ENCODE data around the gene ADAMTSL1.

The ADAMTSL1 gene

DNA sequence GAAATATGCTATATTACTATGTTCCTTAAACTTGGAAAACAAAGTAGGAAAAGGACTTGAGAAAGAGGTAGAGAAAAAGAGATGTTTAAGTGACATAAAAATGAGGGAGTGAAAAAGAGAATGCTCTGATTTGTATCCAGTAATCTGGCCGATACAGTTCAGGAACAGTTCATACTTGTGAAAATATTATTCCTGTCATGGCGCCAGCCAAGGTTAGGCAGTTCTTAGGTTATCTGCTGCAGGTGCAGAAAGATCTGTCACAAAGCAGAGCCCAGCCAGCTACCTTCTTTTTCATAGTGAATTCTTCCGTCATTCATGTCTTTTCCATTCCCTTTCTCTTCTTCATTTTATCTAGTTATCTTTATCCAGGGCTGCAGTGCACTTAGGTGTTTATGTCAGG is 256.3 kb downstream of the ADAMTSL1 start:
- no peak for DNase-seq

DNA sequence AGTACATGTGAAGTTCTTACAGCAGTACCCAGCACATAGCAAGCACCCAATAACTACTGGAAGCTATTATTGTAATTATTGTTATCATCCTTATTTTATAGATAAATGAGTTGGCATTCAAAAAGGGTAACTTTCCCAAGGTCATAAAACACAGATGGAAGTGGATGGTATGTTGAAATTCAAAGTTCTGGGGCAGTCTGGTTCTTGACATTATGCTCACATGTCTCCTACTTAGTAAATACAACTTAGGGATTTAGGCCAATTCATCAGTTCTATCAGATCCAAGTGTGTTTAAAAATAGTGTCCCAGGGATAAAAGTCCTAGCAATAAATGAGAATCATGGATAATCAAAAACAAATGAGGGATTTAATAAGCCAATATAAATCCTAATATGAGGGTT is 265.2 kb downstream of the ADAMTSL1 start:
- DNase-seq: no peak

DNA sequence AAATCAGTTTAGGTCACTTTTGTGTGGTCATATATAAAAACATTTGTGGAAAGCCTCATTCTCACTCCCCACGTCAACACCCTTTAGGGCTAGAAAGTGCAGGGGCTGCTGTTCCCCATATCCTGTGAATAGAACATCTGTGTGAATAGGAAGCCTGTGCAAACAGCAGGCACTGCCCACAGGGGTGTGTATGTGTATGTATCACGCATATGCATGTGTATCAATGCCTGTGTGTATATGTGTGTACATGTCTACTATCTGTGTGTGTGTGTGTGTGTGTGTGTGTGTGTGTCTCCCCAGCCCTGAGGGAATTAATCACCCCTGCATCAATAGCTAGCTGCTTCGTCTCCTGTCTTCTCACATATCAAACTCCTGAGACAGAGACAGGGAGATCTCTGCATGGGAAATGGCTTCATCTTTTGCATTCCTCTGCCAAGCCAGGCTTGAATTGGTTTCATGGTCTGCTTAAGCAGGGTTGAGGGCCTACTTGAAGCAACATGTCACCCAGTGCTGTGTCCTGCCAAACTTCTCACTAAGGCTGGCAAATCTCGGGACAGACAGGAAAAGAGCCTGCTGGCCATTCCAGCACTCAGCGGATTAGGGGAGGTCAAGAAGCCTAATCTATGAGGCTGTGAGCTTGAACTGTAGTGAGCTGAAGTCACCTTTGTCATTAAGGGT is 265.8 kb downstream of the ADAMTSL1 start:
- no peak for DNase-seq

DNA sequence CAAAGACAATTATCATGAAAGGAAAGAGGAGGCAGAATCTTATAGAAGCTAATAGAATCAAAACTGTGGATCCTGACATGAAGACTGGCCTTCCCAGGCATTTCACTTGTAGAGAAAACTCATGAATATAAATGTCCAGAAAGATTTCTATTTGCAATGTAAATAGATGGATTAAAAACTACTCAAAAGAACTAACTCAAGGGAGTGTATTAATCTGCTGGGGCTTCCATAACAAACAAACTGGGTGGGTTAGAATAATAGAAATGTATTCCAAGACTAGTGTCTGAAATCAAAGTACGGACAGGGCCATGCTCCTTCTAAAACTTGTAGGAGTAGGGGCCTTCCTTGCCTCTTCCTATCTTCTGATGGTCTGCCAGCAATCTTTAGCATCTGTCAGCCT is 267.4 kb downstream of the ADAMTSL1 start:
- DNase-seq: no peak

DNA sequence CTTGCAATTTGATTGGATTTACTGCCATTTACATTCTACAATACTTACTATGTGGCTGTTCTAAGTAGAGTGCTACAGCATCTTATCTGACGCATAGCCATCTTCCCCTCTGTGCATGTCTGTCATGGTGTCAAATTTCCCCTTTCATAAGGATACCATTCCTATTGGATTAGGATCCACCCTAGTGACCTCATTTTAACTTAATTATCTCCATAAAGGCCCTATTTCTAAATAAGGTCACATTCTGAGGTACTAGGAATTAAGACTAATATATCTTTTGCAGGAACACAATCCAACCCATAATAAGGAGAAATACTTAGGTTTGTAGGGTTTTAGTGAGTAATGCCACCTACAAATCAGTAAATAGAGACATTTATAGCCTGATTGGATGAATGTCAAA is 268.0 kb downstream of the ADAMTSL1 start:
- no peak for DNase-seq

DNA sequence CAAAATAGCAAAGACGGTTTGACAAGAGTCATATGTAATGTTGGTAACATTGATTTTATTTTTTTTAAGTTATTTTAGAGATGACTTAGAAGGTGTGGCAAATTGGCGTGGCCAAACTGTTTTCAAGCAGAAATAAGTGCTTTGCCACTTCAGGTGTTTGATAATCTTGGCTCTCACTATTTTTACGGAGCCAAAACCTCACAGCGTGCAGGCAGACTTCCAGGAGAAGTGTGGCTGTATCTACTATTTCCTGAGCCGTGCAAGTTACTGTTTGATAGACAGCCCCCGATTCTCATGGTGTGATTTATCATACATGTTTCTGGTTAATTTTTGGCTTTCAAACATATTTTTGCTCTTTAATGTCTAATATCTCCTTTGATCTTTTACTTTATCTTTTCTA is 269.5 kb downstream of the ADAMTSL1 start:
- DNase-seq: no peak

DNA sequence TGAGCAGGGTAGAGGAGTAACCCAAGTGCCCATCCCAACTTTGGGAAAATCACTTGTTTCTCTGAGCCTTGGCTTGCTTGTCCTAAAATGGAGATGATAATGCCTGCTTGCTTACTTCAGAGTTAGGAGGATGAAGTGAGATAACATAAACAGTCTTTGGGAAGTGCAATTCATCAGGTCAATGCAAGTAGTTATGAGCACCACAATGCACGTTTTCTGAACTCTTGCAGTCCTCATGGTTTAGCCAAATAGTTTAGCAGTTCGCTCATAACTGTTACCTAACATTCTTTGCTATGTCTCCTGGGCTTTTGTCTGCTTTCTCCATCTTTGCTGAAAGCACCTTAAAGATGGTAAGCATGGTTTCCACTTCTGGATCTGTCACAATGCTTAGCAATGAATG is 270.0 kb downstream of the ADAMTSL1 start:
- no peak for DNase-seq

DNA sequence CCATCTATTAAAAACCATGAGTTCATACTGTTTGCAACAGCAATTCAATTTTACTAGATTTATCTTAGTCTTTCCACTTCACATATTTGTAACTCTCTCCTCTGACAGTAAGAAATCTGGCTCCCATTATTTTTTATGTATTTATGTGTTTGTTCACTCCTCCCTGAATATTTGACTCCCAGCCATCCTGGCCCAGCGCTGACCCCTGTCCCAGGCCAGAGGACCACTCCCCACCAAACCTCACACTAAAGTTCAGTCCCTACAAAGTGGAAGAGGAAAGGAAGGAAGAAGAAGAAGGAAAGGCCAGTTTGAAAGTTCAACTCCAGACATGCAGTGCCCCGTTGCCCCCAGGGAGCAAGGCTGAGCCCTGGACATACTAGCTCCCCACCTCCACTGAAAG is 271.8 kb downstream of the ADAMTSL1 start:
- DNase-seq: no peak

DNA sequence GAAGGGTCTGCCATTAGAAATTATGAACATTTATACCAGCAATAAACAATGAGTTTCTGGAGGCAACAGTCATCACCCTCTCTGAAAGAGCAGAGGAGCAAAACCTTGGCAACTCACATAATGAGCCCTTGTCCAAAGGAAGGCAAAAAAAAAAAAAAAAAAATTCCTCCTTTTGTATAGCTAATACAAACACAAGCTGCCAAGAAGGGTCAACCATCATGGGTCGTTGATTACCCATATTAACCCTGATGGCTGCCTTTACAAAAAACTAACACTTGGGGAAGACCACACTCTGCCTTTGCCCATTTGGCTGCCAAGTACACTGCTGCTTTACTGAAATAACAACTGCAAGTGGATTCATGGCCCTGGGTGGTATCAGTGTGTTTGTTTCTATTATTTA is 272.7 kb downstream of the ADAMTSL1 start:
- peak in 20 of 58 donors; percentile 2 to 45 (median 10) for DNase-seq

DNA sequence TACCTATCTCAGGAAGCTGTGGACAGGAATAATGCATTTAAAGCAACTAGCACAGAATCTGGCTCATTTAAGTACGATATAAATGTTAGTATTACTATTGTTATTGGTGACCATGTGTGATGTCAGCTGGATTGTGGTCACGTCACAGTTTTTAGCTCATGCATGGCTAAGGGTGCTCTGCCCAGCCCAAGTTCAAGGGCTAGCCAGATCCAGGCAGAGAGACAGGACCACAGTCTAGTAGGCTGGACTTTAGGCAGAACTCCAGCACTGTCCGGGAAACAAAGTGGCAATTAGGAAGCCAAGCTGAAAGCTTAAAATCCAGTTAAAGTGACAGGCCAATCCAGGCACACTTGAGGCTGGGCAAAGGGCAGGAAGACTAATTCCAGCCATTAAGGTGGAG is 273.6 kb downstream of the ADAMTSL1 start:
- DNase-seq: peak in 27 of 58 donors; percentile 2 to 62 (median 12)

DNA sequence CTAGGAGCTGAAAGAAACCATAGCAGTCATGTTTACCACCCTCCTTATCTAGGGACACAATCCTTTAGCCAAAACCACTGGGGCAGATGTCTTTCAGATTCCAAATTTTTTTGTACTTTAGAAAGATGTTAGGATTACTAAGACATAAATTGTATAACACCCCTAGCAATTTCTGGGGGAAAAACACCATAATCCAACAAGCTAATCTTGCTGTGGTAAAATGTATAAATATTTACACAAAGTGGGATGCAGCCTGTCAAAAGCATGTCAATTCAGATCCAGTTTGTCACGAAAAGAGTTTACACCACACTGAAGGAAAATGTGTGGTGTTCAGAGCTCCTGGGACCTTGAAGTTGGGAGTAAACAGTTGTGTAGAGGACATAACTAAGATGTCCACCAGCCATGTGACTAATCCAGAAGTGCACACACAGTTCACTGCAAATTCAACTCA is 274.3 kb downstream of the ADAMTSL1 start:
- DNase-seq: no peak

DNA sequence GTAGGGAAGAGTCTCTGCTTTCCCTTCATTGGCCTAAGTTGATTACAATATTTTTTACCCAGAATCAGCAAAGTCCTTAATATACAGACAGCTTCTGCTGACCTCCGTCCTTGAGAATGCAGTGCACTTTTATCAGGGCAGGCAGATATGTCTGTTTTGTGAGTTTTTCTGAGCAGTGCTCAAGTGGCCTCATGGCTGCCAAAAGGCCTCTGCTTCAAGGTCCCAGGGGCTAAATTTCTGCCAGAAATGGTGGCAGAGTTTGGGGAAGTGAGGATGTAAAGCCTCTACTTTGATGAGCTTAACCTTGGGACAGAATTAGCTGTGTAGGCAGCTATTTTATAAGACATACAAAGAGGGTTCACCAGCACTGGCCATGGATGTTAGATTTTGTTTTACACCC is 275.8 kb downstream of the ADAMTSL1 start:
- DNase-seq: no peak

DNA sequence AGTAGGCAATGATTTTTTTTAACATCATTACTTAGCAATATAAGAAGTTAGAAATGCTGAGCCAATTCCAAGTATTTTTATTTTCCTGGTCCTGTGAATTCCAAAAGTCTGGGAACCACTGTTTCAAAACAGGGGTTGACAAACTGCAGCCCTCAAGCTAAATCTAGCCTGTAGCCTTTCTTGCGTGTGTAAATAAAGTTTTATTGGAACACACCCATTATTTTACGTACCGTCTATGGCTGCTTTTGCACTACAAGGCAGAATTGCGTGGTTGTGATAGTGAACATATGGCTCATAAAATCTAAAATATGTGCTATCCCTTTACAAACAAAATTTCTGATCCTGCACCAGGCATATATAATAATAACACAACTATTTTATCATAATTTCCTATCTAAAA is 280.0 kb downstream of the ADAMTSL1 start:
- DNase-seq: no peak

DNA sequence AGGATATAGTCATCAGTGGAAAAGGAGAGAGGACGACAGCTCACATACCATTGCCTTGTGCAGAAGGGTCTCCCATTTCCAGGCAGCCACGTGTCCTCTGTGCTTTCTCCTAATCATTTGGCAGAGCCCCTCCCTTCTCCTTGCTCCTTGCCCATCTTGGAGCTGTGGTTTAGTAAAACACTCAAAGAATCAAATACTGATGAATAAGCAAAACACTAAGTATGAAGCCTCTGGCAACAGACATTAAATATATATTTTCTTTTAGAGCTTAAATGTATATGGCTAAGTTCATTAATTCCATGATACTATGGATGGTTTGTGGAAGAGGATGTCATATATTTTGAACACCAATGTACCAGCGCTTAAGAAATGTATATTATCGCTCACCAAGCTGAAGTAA is 280.6 kb downstream of the ADAMTSL1 start:
- no peak for DNase-seq

DNA sequence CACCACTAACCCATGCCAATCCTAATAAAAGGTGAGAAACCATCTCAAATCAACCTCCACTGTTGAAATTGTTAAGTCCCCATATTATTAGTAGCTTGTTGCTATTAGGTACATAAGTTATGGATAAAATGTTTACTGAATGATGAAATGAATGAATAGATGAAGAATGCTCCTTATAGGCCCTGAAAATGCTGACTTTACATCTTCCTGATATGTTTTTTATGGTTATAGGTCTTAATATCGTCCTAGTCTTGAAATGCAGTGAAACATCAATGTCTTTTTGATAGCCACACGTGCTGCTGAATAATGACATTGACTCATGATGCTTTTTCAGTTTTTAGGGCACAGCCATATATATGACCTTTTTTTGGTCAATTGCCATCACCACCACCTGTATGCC is 281.3 kb downstream of the ADAMTSL1 start:
- no peak for DNase-seq

DNA sequence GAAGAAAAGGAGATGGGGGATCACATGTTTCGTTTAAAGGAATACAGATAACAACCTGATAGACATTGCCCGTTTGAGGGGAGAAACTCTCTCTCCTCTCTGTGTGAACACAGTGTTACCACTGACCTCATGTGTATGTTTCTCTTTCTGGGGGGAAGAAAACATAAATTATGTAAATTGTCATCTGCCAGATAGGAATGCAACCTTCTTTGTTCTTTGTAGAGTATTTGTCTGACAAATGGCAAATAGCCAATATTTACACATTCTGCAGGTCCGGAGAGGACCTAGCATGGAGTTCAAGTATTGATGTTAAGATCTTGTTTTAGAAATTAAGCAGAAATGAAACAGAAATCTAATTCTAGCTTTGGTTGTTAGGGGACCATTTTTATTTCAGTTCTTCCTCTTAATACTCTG is 282.8 kb downstream of the ADAMTSL1 start:
- no peak for DNase-seq

DNA sequence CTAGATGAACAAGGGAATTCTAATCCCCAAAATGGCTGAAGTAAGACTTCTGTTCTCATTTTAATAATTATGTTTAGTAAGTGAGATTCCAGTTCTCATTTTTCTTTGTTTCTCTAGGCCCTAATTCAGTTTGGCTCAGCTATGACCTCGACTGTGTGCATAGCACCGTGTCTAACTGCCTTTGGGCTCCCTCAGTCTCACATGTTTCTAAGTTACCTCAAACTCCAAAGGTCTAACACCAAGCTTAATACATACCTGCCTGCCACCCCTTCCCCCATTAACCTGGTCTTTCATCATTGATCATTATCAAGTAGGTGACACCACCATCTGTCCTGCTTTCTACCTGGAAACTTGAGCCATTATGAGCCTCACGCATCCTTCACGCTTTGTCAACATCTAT is 285.9 kb downstream of the ADAMTSL1 start:
- no peak for DNase-seq

DNA sequence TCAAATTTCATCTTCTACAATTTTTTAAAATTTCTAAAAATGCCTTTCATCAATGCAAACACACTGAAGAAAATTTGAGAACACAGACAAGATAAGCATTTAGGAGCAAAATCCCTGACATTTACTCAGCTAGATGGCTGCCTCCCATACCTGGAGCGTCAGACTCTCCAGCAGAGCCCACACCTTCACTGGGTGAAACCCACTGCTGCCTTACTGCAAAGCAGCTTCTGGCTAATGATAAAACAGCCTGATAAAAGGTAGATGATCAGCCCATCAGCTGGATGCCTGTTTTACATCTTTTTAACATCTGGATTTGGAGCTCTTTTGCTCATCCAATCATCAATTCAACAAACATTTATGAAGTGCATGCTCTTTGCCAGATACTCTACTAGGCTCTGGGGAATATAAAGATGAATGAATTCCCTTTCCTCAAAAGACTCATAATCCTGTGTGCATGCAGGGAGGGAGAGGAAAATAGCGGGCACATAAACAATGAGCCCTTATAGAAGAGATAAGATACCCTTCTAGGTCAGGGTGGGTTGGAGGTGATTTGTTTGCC is 287.9 kb downstream of the ADAMTSL1 start:
- no peak for DNase-seq

DNA sequence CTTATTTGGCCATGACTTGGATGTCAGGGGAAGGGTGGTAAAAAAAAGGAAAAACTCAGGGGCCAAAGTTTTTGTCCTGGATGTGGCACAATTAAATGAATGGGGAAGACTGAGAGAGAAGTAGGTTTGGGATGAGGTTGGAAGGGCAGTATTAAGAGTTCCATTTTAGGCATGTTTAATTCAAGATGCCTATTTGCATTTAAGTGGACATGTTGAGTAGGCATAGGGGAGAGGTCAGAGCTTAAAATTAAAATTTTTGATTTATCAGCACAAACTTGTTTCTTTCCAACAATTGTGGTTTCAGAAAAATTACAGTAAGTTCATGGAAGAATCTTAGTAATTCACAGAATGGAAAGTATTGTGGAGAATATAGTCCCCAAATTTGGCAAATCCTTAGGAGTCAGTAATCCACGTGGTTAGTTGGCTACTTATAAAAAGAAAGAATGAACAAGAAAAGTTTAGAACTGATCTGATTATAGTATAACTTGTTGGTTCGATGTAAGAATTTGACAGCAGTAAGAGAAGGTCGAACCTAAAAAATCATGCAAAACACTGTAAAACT is 293.1 kb downstream of the ADAMTSL1 start:
- DNase-seq: no peak

DNA sequence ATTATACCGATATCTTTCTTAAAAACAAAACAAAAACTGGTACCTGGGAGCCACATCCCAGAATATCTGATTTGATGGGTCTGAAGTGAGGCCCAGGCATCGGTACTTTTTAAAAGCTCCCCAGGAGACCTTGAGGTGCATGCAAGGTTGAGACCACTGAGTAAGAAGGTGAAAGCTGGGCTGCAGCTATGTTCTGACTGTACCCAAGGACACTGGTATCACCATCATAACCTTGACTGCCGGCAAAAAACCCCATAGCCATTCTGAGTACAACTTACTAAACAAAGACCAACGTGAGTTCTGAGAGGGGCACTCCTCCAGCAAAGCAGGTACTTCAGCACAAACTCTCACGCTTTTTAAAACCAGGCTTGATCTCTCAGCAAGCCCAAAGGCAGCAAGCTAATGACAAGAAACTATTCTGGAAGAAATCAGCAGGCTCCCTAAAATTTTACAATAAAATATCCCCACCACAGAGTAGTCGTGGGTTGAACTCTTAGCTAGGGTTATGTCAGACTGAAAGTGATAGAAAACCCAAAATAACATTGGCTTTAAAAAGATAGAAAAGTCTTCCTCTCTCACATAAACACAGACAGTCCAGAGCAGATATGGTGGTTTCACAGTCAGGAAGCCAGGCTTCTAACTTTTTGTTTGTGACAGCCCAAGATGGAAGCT is 295.1 kb downstream of the ADAMTSL1 start:
- DNase-seq: no peak

DNA sequence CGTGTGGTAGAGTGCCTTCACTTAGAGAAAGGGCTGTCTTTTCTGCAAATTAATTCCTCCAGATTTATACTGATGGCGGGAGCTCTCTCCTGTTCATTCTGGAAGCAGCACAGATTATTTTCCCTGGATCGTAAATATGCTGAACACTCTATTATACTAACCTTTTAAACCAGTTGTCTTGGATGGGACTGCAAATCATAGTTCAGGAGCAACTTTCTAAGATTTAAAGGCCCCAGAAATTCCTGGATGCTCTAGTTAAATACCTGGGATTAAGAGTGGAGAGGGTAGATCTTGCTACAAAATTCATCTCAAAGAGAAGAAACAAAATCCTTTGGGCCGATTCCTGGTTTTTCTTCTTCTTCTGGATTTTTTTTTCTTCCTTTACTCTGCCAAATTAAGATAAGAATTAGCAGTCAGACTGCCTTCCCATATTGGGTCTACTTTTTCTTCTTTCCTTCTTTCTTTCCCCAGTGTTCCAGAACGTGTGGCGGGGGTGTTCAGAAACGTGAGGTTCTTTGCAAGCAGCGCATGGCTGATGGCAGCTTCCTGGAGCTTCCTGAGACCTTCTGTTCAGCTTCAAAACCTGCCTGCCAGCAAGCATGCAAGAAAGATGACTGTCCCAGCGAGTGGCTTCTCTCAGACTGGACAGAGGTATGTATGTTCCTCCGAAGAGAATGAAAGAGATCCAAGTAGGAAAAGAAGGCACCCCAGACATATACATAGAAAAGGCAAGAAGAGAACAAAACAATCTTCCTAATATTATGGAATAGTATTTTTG is 296.4 kb downstream of the ADAMTSL1 start:
- DNase-seq: no peak

DNA sequence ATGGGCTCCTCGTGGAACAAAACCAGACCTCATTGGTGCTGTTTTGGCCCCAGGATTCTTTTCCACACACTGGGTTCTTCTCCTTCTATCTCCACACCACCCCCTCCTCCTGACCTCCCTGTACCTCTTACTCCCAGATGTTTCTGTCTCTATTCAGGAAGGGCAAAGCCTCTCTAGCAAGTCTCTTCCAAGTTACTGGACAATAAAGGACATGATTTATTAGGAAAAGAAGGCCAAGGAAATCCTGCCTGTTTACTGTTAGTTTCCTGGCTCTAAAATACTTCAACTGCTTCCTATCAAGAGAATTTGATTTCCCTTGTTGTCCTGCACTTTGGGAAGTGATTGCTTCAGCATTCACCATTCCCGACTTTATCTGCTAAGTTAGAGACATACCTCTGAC is 297.1 kb downstream of the ADAMTSL1 start:
- DNase-seq: no peak

Measured in anterior cingulate cortex (tissue), 58 donors.